ENCODE results near the gene TRAK1.
"Not testable (repeated sequence)": the region's sequence is repeated elsewhere in the genome, so short reads cannot be mapped to it uniquely, and the experiment has no call there.

The TRAK1 gene

GRCh38 chr3:42099020-42099765 lies 8.0 kb downstream of the TRAK1 start:
- ChIA-PET CTCF (interaction anchor here (0.6 to 1.5 kb wide), 17 partner anchors 20 to 220 kb away, joined by 3 to 9 read pairs (median 4); no protein-coding TSS in a partner anchor), POLR2A (no interaction called here)
- TF ChIP-seq HDGF (IDR thresholded peaks at IDR 0.05; ENCODE audit: borderline replicate concordance) (no peak), ELF4 (IDR thresholded peaks at IDR 0.05) (no peak), FOXK2 (IDR thresholded peaks at IDR 0.05) (no peak), LEF1 (IDR thresholded peaks at IDR 0.05; ENCODE audit: borderline replicate concordance) (no peak), L3MBTL2 (conservative IDR thresholded peaks at IDR 0.05) (no peak), SP1 (IDR thresholded peaks at IDR 0.05) (no peak), TARDBP (IDR thresholded peaks at IDR 0.05) (no peak), FOXA1 (IDR thresholded peaks at IDR 0.05) (no peak), NFRKB (IDR thresholded peaks at IDR 0.05) (no peak), SUZ12 (IDR thresholded peaks at IDR 0.05) (no peak), ZNF384 (IDR thresholded peaks at IDR 0.05) (no peak), BHLHE40 (IDR thresholded peaks at IDR 0.05; ENCODE audit: borderline replicate concordance) (no peak), ARNT (IDR thresholded peaks at IDR 0.05) (no peak), FOXM1 (IDR thresholded peaks at IDR 0.05; ENCODE audit: borderline replicate concordance) (no peak), CTBP1 (IDR thresholded peaks at IDR 0.05; ENCODE audit: borderline replicate concordance) (no peak)
- TF ChIP-seq, protein P1, sequence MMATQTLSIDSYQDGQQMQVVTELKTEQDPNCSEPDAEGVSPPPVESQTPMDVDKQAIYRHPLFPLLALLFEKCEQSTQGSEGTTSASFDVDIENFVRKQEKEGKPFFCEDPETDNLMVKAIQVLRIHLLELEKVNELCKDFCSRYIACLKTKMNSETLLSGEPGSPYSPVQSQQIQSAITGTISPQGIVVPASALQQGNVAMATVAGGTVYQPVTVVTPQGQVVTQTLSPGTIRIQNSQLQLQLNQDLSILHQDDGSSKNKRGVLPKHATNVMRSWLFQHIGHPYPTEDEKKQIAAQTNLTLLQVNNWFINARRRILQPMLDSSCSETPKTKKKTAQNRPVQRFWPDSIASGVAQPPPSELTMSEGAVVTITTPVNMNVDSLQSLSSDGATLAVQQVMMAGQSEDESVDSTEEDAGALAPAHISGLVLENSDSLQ (IDR thresholded peaks at IDR 0.05), result no peak
- no peak for DNase-seq (ENCODE audit: extremely low spot score)

DNA sequence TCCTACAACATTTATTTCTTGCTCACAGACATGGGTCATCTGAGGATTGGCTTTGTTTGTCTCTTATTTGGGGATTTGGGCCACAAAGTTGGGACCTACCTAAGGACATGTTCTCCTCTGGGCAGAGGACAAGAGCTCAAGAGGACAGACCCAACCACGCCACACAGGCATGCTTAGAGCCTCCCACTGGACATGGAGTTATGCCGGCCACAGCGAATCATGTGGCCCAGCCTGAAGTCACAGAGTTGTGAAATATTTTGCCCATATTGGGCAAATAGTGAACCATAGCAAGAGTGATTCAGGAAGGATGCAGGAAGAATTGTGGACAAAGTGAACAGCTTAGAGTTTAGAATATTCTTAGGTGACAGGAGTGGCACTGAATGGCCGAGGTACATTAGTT lies 9.9 kb downstream of the TRAK1 start:
- ChIA-PET POLR2A (interaction anchor here (1.0 kb wide), 1 partner anchor 73 kb away, joined by 3 read pairs; no protein-coding TSS in a partner anchor), CTCF (interaction anchor here (0.5 to 0.6 kb wide), 2 partner anchors 70 to 144 kb away, joined by 3 to 4 read pairs; no protein-coding TSS in a partner anchor)
- TF ChIP-seq NFRKB (IDR thresholded peaks at IDR 0.05), result no peak
- TF ChIP-seq SUZ12 (IDR thresholded peaks at IDR 0.05), result no peak
- TF ChIP-seq L3MBTL2 (conservative IDR thresholded peaks at IDR 0.05), result no peak
- TF ChIP-seq BHLHE40 (IDR thresholded peaks at IDR 0.05; ENCODE audit: borderline replicate concordance), result no peak
- DNase-seq (ENCODE audit: extremely low spot score), result no peak

DNA sequence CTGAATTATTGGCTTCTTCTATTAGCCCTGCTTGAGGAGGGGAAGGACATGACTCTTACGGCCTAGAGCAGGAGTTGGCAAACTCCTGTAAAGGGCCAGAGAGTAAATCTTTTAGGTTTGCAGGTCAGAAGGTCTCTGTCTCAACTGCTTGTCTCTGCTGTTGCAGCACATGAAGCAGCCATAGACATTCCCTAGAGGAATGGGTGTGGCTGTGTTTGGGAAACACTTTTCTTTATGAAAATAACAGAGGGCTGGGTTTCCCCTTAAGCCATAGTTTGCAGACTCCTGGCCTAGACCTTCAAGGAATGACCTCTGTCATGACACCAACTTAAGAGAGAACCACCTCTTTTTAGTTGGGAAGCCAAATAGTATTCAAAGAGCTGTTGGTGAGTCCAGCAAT lies 10.3 kb downstream of the TRAK1 start:
- no peak for DNase-seq (ENCODE audit: extremely low spot score)
- ChIA-PET CTCF (interaction anchor here (0.6 to 1.1 kb wide), 2 partner anchors 69 to 103 kb away, joined by 3 to 4 read pairs; no protein-coding TSS in a partner anchor), POLR2A (interaction anchor here (1.0 kb wide), 1 partner anchor 74 kb away, joined by 3 read pairs; no protein-coding TSS in a partner anchor)
- no peak for TF ChIP-seq SP1 (IDR thresholded peaks at IDR 0.05)
- no peak for TF ChIP-seq HDGF (IDR thresholded peaks at IDR 0.05; ENCODE audit: borderline replicate concordance)
- no peak for TF ChIP-seq TARDBP (IDR thresholded peaks at IDR 0.05)
- no peak for TF ChIP-seq BHLHE40 (IDR thresholded peaks at IDR 0.05; ENCODE audit: borderline replicate concordance)
- no peak for TF ChIP-seq L3MBTL2 (conservative IDR thresholded peaks at IDR 0.05)
- no peak for TF ChIP-seq ELF4 (IDR thresholded peaks at IDR 0.05)
- no peak for TF ChIP-seq SUZ12 (IDR thresholded peaks at IDR 0.05)
- TF ChIP-seq ZNF384 (IDR thresholded peaks at IDR 0.05), result no peak
- TF ChIP-seq ARNT (IDR thresholded peaks at IDR 0.05), result no peak

- DNase-seq (ENCODE audit: extremely low spot score), result no peak
- CTCF ChIA-PET, result interaction anchor here (1.1 kb wide), 1 partner anchor 105 kb away, joined by 4 read pairs; no protein-coding TSS in a partner anchor
These were observed 11.4 kb downstream of the TRAK1 start for GRCh38 chr3:42102571-42102970.

GRCh38 chr3:42103921-42104665 lies 12.9 kb downstream of the TRAK1 start:
- DNase-seq (ENCODE audit: extremely low spot score); POLR2A ChIA-PET: not testable (repeated sequence)
- CTCF ChIA-PET, result interaction anchor here (0.6 kb wide), 1 partner anchor 311 kb away, joined by 3 read pairs; no protein-coding TSS in a partner anchor

More at GRCh38 chr3:42102571-42102970, 11.4 kb downstream of the TRAK1 start:
- POLR2A ChIA-PET, result no interaction called here
- TF ChIP-seq FOXK2 (IDR thresholded peaks at IDR 0.05) (no peak), SUZ12 (IDR thresholded peaks at IDR 0.05) (no peak), ELF4 (IDR thresholded peaks at IDR 0.05) (no peak), FOXM1 (IDR thresholded peaks at IDR 0.05; ENCODE audit: borderline replicate concordance) (no peak), ARNT (IDR thresholded peaks at IDR 0.05) (no peak), BHLHE40 (IDR thresholded peaks at IDR 0.05; ENCODE audit: borderline replicate concordance) (no peak), FOXA1 (IDR thresholded peaks at IDR 0.05) (no peak), TARDBP (IDR thresholded peaks at IDR 0.05) (no peak), NFRKB (IDR thresholded peaks at IDR 0.05) (no peak), L3MBTL2 (conservative IDR thresholded peaks at IDR 0.05) (no peak), HDGF (IDR thresholded peaks at IDR 0.05; ENCODE audit: borderline replicate concordance) (no peak)

- DNase-seq (ENCODE audit: extremely low spot score); POLR2A ChIA-PET; CTCF ChIA-PET: not testable (repeated sequence)
These were observed 14.8 kb downstream of the TRAK1 start for GRCh38 chr3:42105994-42106393.

GRCh38 chr3:42106646-42107045 lies 15.5 kb downstream of the TRAK1 start:
- ChIA-PET CTCF (no interaction called here), POLR2A (no interaction called here)
- DNase-seq (ENCODE audit: extremely low spot score), result no peak
- TF ChIP-seq, protein P1 (IDR thresholded peaks at IDR 0.05), result no peak
- no peak for TF ChIP-seq ELF4 (IDR thresholded peaks at IDR 0.05)
- no peak for TF ChIP-seq ZNF384 (IDR thresholded peaks at IDR 0.05)
- no peak for TF ChIP-seq NFRKB (IDR thresholded peaks at IDR 0.05)
- TF ChIP-seq FOXK2 (IDR thresholded peaks at IDR 0.05), result no peak
- no peak for TF ChIP-seq SUZ12 (IDR thresholded peaks at IDR 0.05)

All from HEK293T (cell line).